MM.1S (cell line): ENCODE measurements around the gene POLR1F.

Source experiments
- DNase-seq: peaks from one replicate; pipeline ENCODE4 v3.0.0-alpha.2; 2015
- H2AFZ ChIP-seq: fragments of 300-600 bp; sonication (generic); 2 replicates; pipeline ENCODE4 v1.6.0; 2016; ENCODE audit warnings: antibody characterized with exemption, low read length
- H3F3A ChIP-seq: fragments of 300-600 bp; sonication (generic); 2 replicates; pipeline ENCODE4 v1.6.1; 2016; ENCODE audit warnings: mild to moderate bottlenecking, antibody characterized with exemption, low read length, moderate library complexity, mixed read lengths; ENCODE audit not compliant: insufficient read depth
- H3K27ac ChIP-seq: fragments of 300-600 bp; sonication (generic); 2 replicates; pipeline ENCODE4 v1.5.1; 2016; ENCODE audit warnings: mild to moderate bottlenecking, low read length
- H3K27me3 ChIP-seq: fragments of 300-600 bp; sonication (generic); replicated peaks from 2 replicates; pipeline ENCODE4 v1.6.0; 2016; ENCODE audit warnings: low read length; ENCODE audit not compliant: insufficient read depth
- H3K36me3 ChIP-seq: fragments of 300-600 bp; sonication (generic); replicated peaks from 2 replicates; pipeline ENCODE4 v1.6.1; 2016; ENCODE audit warnings: mild to moderate bottlenecking, low read length, mixed read lengths; ENCODE audit not compliant: insufficient read depth
- H3K4me1 ChIP-seq: fragments of 300-600 bp; sonication (generic); 2 replicates; pipeline ENCODE4 v1.6.1; 2016; ENCODE audit warnings: low read length, mixed read lengths
- H3K4me2 ChIP-seq: fragments of 300-600 bp; sonication (generic); 2 replicates; pipeline ENCODE4 v1.6.0; 2016; ENCODE audit warnings: low read depth, low read length
- H3K4me3 ChIP-seq: fragments of 300-600 bp; sonication (generic); 2 replicates; pipeline ENCODE4 v1.5.1; 2016; ENCODE audit warnings: low read length, mixed read lengths
- H3K79me2 ChIP-seq: fragments of 300-600 bp; sonication (generic); 2 replicates; pipeline ENCODE4 v1.6.1; 2016; ENCODE audit warnings: mixed run types, low read length, mixed read lengths
- H3K9ac ChIP-seq: fragments of 300-600 bp; sonication (generic); 2 replicates; pipeline ENCODE4 v1.6.1; 2016; ENCODE audit warnings: low read length, mixed read lengths
- H3K9me2 ChIP-seq: fragments of 300-600 bp; sonication (generic); replicated peaks from 2 replicates; pipeline ENCODE4 v1.6.1; 2016; ENCODE audit warnings: mild to moderate bottlenecking, low read length, mixed read lengths; ENCODE audit not compliant: insufficient read depth
- H3K9me3 ChIP-seq: fragments of 300-600 bp; sonication (generic); replicated peaks from 2 replicates; pipeline ENCODE4 v1.6.1; 2016; ENCODE audit warnings: mild to moderate bottlenecking, low read length, mixed read lengths; ENCODE audit not compliant: insufficient read depth
- H4K20me1 ChIP-seq: fragments of 300-600 bp; sonication (generic); 2 replicates; pipeline ENCODE4 v1.6.1; 2016; ENCODE audit warnings: mild to moderate bottlenecking, low read length, moderate library complexity, mixed read lengths; ENCODE audit not compliant: insufficient read depth
- EZH2 ChIP-seq: fragments of 300-600 bp; sonication (generic); optimal IDR thresholded peaks from 2 replicates; pipeline ENCODE3; 2017; ENCODE audit warnings: low read depth, mild to moderate bottlenecking, antibody characterized with exemption, low read length, mixed read lengths
- EZH2phosphoT487 ChIP-seq: fragments of 300-600 bp; sonication (generic); IDR thresholded peaks from 2 replicates; pipeline ENCODE4 v1.6.1; 2018; ENCODE audit warnings: antibody characterized with exemption, low read length
- TF ChIP-seq, protein P1 (sequence below): fragments of 300-600 bp; sonication (generic); IDR thresholded peaks from 2 replicates; pipeline ENCODE4 v1.5.1; 2016; ENCODE audit warnings: antibody characterized with exemption, low read length, mixed read lengths

POLR1F gene

GRCh38 chr7:19749658-19750057, 40.8 kb upstream of the POLR1F start:
- no peak overlapping the region for H3K4me2 ChIP-seq
- no peak for DNase-seq
- no peaks in the 10 kb centered on the region for H3K9me2 ChIP-seq
- no peaks in the 10 kb centered on the region for H3K4me1 ChIP-seq
- no peaks in the 10 kb centered on the region for H3K27me3 ChIP-seq
- H2AFZ ChIP-seq = no peak overlapping the region
- no peak overlapping the region for H3K9ac ChIP-seq
- no peaks in the 10 kb centered on the region for H3K9me3 ChIP-seq
- TF ChIP-seq EZH2 (no peak), EZH2phosphoT487 (no peak)
- TF ChIP-seq, protein P1, sequence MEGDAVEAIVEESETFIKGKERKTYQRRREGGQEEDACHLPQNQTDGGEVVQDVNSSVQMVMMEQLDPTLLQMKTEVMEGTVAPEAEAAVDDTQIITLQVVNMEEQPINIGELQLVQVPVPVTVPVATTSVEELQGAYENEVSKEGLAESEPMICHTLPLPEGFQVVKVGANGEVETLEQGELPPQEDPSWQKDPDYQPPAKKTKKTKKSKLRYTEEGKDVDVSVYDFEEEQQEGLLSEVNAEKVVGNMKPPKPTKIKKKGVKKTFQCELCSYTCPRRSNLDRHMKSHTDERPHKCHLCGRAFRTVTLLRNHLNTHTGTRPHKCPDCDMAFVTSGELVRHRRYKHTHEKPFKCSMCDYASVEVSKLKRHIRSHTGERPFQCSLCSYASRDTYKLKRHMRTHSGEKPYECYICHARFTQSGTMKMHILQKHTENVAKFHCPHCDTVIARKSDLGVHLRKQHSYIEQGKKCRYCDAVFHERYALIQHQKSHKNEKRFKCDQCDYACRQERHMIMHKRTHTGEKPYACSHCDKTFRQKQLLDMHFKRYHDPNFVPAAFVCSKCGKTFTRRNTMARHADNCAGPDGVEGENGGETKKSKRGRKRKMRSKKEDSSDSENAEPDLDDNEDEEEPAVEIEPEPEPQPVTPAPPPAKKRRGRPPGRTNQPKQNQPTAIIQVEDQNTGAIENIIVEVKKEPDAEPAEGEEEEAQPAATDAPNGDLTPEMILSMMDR = no peak
- H3K79me2 ChIP-seq = no peaks in the 10 kb centered on the region
- no peaks in the 10 kb centered on the region for H3F3A ChIP-seq
- no peak overlapping the region for H3K4me3 ChIP-seq
- no peak overlapping the region for H3K27ac ChIP-seq
- H3K36me3 ChIP-seq = no peaks in the 10 kb centered on the region
- no peaks in the 10 kb centered on the region for H4K20me1 ChIP-seq

GRCh38 chr7:19747740-19748339, 39.0 kb upstream of the POLR1F start:
- no peak overlapping the region for H3K4me2 ChIP-seq
- no peak overlapping the region for H2AFZ ChIP-seq
- no peaks in the 10 kb centered on the region for H3K27me3 ChIP-seq
- H3K27ac ChIP-seq = no peak overlapping the region
- DNase-seq = peak; percentile 53
- TF ChIP-seq, protein P1 = peak; percentile 63
- TF ChIP-seq EZH2 = no peak
- TF ChIP-seq EZH2phosphoT487 = no peak
- H3K9me3 ChIP-seq = no peaks in the 10 kb centered on the region
- no peaks in the 10 kb centered on the region for H3K36me3 ChIP-seq
- no peaks in the 10 kb centered on the region for H3K9me2 ChIP-seq
- H3K9ac ChIP-seq = no peak overlapping the region
- H3F3A ChIP-seq = no peaks in the 10 kb centered on the region
- H3K4me1 ChIP-seq = no peaks in the 10 kb centered on the region
- no peaks in the 10 kb centered on the region for H3K79me2 ChIP-seq
- no peaks in the 10 kb centered on the region for H4K20me1 ChIP-seq
- H3K4me3 ChIP-seq = no peak overlapping the region

- H3F3A ChIP-seq = no peaks in the 10 kb centered on the region
- H3K9ac ChIP-seq = no peak overlapping the region
- H3K4me1 ChIP-seq = no peaks in the 10 kb centered on the region
- no peaks in the 10 kb centered on the region for H3K36me3 ChIP-seq
- no peak overlapping the region for H3K4me3 ChIP-seq
- H3K9me2 ChIP-seq = no peaks in the 10 kb centered on the region
- H3K79me2 ChIP-seq = no peaks in the 10 kb centered on the region
- no peaks in the 10 kb centered on the region for H4K20me1 ChIP-seq
- DNase-seq = no peak
- H3K4me2 ChIP-seq = no peak overlapping the region
- no peak for TF ChIP-seq EZH2phosphoT487
- TF ChIP-seq, protein P1 = no peak
- TF ChIP-seq EZH2 = no peak
- no peak overlapping the region for H3K27ac ChIP-seq
- no peaks in the 10 kb centered on the region for H3K9me3 ChIP-seq
- no peaks in the 10 kb centered on the region for H3K27me3 ChIP-seq
- H2AFZ ChIP-seq = no peak overlapping the region
Measured at GRCh38 chr7:19744075-19744474, 35.2 kb upstream of the POLR1F start.
